NT2/D1 (cell line): ENCODE results near the gene SEZ6.

Source experiments
- DNase-seq: peaks from one replicate; pipeline ENCODE4 v3.0.0-alpha.2; 2011; ENCODE audit warnings: low read depth, low spot score
- H3K27me3 ChIP-seq: 2 replicates; pipeline ENCODE4 v1.6.0; 2011; ENCODE audit warnings: mild to moderate bottlenecking; ENCODE audit not compliant: insufficient read length, insufficient read depth
- H3K36me3 ChIP-seq: 2 replicates; pipeline ENCODE4 v1.6.1; 2011; ENCODE audit warnings: mild to moderate bottlenecking, low read length, mixed read lengths; ENCODE audit not compliant: insufficient read depth, insufficient read length
- H3K4me1 ChIP-seq: 2 replicates; pipeline ENCODE4 v1.5.1; 2011; ENCODE audit not compliant: insufficient read depth, insufficient read length
- H3K4me3 ChIP-seq: 2 replicates; pipeline ENCODE4 v1.5.1; 2011; ENCODE audit warnings: low read depth; ENCODE audit not compliant: insufficient read length
- H3K9ac ChIP-seq: 2 replicates; pipeline ENCODE4 v1.6.0; 2011; ENCODE audit warnings: low read depth; ENCODE audit not compliant: insufficient read length
- H3K9me3 ChIP-seq: 2 replicates; pipeline ENCODE4 v1.5.1; 2011; ENCODE audit warnings: mild to moderate bottlenecking, low read length; ENCODE audit not compliant: insufficient read depth
- SUZ12 ChIP-seq: IDR thresholded peaks from 2 replicates; pipeline ENCODE4 v1.6.1; 2011; ENCODE audit not compliant: insufficient read length, insufficient read depth; ENCODE audit errors: extremely low read depth
- YY1 ChIP-seq: IDR thresholded peaks from 2 replicates; pipeline ENCODE4 v1.6.1; 2011; ENCODE audit not compliant: insufficient read length, insufficient read depth
- ZNF274 ChIP-seq: IDR thresholded peaks from 2 replicates; pipeline ENCODE4 v1.6.1; 2011; ENCODE audit warnings: mild to moderate bottlenecking, low read depth, low read length

Gene SEZ6, protein sequence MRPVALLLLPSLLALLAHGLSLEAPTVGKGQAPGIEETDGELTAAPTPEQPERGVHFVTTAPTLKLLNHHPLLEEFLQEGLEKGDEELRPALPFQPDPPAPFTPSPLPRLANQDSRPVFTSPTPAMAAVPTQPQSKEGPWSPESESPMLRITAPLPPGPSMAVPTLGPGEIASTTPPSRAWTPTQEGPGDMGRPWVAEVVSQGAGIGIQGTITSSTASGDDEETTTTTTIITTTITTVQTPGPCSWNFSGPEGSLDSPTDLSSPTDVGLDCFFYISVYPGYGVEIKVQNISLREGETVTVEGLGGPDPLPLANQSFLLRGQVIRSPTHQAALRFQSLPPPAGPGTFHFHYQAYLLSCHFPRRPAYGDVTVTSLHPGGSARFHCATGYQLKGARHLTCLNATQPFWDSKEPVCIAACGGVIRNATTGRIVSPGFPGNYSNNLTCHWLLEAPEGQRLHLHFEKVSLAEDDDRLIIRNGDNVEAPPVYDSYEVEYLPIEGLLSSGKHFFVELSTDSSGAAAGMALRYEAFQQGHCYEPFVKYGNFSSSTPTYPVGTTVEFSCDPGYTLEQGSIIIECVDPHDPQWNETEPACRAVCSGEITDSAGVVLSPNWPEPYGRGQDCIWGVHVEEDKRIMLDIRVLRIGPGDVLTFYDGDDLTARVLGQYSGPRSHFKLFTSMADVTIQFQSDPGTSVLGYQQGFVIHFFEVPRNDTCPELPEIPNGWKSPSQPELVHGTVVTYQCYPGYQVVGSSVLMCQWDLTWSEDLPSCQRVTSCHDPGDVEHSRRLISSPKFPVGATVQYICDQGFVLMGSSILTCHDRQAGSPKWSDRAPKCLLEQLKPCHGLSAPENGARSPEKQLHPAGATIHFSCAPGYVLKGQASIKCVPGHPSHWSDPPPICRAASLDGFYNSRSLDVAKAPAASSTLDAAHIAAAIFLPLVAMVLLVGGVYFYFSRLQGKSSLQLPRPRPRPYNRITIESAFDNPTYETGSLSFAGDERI

DNA sequence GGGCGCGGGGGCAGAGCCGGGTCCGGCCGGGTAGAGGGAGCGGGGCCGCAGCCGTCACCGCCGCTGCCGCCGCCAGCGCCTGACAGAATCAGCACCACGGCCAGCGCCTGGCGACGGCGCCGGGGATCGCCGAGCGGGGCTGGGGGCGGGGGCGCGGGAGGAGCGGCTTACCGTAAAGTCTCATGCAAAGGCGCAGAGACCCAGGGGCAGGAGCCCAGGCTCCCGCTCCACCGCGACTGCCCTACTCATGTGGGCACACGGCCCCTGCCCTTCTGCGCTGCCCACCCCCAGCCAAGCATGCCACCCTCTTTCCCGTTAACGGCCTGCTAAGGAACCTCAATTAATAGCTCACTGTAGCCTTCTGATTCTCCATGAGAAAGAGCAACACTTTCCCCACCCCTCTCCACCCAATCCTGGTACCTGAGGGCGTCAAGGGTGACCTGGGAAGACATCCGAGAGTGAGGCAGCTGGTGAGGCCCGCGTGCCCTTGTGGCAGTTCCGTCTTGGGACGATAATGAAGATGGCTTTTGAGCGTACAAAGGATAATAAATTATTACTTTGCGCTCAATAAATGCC lies at the start of gene SEZ6:
TSS of gene SEZ6 (minus strand) at position 98 of the 576 bp plus-strand sequence. CDS start 164 bp downstream, outside the sequence.
- H3K4me1 ChIP-seq, result peaks cover 4% of the 10 kb centered on the region
- TF ChIP-seq SUZ12, result no peak
- TF ChIP-seq YY1, result no peak
- no peak for TF ChIP-seq ZNF274
- H3K9me3 ChIP-seq, result no peaks in the 10 kb centered on the region
- H3K36me3 ChIP-seq, result no peaks in the 10 kb centered on the region
- peak; percentile 58 for DNase-seq
- no peak within 1 kb of the TSS for H3K4me3 ChIP-seq
- peaks cover 43% of the 10 kb centered on the region for H3K27me3 ChIP-seq
- H3K9ac ChIP-seq, result no peak within 1 kb of the TSS

DNA sequence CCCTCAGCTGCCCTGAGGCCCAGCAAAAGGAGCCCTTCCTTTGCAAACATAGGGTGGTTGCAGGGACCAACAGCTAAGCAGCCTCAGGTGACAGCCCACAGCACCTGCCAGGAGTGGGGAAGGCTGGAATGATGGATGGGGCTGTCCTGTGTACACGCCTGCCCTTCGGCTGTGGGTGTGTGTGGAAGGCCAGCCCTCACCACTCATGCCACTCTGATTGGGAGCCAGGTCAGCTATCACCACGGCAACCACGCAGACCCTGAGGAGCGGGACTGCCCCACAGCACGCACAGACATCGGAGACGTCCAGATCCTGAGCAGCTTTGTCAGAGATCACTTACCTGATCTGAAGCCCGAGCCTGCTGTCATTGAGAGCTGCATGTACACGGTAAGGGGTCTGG lies 49.0 kb upstream of the SEZ6 start:
- Histone ChIP-seq H3K9me3 (no peaks in the 10 kb centered on the region), H3K4me1 (peaks cover 12% of the 10 kb centered on the region), H3K36me3 (peaks cover 11% of the 10 kb centered on the region), H3K27me3 (no peaks in the 10 kb centered on the region), H3K4me3 (no peak overlapping the region), H3K9ac (no peak overlapping the region)
- no peak for DNase-seq
- TF ChIP-seq YY1 (no peak), SUZ12 (no peak), ZNF274 (no peak)

DNA sequence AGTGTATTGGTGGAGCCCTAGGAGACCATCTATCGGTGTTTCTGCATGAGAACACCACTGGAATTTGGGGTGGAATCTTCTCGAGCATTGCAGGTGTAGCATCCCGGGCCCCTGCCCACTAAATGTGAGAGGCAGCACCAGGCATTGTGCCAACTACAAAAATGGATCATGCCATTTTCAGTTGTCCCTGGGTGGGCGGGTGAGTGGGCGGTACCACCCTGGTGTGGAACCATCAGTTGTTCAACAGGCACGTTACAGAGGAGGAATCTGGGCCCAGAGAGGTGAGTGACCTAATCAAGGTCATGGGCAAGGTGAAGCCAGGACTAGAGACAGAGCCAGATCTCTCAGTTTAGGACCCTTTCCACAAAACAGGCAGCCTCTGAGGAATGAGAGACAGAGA lies 45.9 kb upstream of the SEZ6 start:
- H3K4me3 ChIP-seq, result no peak overlapping the region
- no peak for TF ChIP-seq ZNF274
- no peak for TF ChIP-seq SUZ12
- no peak for TF ChIP-seq YY1
- no peaks in the 10 kb centered on the region for H3K27me3 ChIP-seq
- H3K36me3 ChIP-seq, result peaks cover 11% of the 10 kb centered on the region
- H3K9ac ChIP-seq, result no peak overlapping the region
- H3K9me3 ChIP-seq, result no peaks in the 10 kb centered on the region
- DNase-seq, result no peak
- H3K4me1 ChIP-seq, result peaks cover 16% of the 10 kb centered on the region

DNA sequence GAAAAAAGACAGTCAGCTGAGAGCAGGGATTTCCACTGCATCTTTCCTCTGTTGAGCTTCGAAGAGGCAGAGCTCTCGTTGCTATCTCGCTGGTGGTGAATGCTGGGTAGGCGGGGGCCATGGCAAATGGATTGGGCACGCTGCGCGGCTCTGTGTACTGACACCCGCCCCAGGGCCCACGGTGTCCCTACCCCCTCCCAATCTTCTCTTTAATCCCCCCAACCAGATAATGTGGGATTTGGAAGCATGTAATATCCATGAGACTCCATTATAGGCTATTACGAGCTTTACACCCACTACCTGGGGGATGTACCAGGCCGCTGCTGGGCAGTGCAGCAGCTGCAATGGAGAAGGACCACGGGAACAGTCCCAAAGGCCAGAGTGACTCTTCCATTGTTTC lies 45.4 kb upstream of the SEZ6 start:
- H3K4me3 ChIP-seq, result no peak overlapping the region
- no peak overlapping the region for H3K9ac ChIP-seq
- H3K9me3 ChIP-seq, result no peaks in the 10 kb centered on the region
- no peak for TF ChIP-seq SUZ12
- no peak for TF ChIP-seq YY1
- no peak for TF ChIP-seq ZNF274
- peaks cover 16% of the 10 kb centered on the region for H3K4me1 ChIP-seq
- H3K36me3 ChIP-seq, result peaks cover 11% of the 10 kb centered on the region
- DNase-seq, result no peak
- no peaks in the 10 kb centered on the region for H3K27me3 ChIP-seq

DNA sequence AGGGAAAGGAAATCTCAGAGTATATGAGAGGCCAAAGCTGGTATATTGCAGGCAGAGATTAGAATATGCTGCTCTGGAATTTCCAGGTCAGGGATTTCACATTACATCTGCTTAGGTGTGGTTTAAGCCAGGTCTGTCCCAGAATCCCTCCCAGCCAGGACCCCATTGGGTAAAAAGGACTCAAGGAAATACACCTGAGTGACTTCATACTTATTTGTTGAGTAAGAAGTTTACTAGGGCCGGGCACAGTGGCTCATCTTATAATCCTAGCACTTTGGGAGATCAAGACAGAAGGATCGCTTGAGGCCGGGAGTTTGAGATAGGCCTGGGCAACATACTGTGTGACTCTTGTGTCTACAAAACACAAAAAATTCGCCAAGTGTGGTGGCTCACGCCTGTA lies 44.3 kb upstream of the SEZ6 start:
- TF ChIP-seq SUZ12 (no peak), ZNF274 (no peak), YY1 (no peak)

DNA sequence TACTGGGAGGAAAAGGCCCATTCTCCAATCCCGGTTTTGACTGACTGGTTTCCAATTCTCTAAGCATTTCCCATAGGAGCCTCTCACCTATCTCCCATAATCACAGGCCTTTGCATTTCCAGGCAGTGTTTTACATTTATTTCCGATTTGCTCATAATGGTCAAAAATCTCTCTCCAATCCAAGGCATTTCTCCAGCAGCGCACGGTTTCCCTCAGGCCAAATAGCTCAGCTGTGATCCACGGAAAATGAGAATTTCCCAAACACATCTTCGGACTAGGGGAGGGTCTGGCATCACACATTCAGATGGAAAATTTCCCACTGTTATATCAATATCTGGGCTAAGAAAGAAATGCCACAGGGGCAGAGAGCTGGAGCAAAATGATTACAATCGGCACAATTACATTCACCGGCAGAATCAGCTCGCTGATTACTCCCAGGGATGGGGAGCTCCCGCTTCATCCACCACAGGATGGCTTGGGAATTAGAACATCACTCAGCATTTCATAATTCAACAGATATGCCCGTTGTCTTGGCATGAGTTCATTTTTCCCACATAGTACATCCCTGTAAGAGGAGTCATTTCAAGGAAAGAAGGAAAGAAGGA lies 43.8 kb upstream of the SEZ6 start:
- Histone ChIP-seq H3K36me3 (peaks cover 7% of the 10 kb centered on the region), H3K4me3 (no peak overlapping the region), H3K9ac (no peak overlapping the region), H3K9me3 (no peaks in the 10 kb centered on the region), H3K27me3 (no peaks in the 10 kb centered on the region), H3K4me1 (peaks cover 12% of the 10 kb centered on the region)
- no peak for TF ChIP-seq YY1
- no peak for TF ChIP-seq ZNF274
- no peak for TF ChIP-seq SUZ12
- no peak for DNase-seq

More for the DNA sequence above, 44.3 kb upstream of the SEZ6 start:
- no peak overlapping the region for H3K4me3 ChIP-seq
- H3K9ac ChIP-seq, result no peak overlapping the region
- H3K36me3 ChIP-seq, result peaks cover 11% of the 10 kb centered on the region
- H3K27me3 ChIP-seq, result no peaks in the 10 kb centered on the region
- no peaks in the 10 kb centered on the region for H3K9me3 ChIP-seq
- peaks cover 16% of the 10 kb centered on the region for H3K4me1 ChIP-seq
- no peak for DNase-seq
